Measurements from ENCODE around the gene FBXL16.

DNA sequence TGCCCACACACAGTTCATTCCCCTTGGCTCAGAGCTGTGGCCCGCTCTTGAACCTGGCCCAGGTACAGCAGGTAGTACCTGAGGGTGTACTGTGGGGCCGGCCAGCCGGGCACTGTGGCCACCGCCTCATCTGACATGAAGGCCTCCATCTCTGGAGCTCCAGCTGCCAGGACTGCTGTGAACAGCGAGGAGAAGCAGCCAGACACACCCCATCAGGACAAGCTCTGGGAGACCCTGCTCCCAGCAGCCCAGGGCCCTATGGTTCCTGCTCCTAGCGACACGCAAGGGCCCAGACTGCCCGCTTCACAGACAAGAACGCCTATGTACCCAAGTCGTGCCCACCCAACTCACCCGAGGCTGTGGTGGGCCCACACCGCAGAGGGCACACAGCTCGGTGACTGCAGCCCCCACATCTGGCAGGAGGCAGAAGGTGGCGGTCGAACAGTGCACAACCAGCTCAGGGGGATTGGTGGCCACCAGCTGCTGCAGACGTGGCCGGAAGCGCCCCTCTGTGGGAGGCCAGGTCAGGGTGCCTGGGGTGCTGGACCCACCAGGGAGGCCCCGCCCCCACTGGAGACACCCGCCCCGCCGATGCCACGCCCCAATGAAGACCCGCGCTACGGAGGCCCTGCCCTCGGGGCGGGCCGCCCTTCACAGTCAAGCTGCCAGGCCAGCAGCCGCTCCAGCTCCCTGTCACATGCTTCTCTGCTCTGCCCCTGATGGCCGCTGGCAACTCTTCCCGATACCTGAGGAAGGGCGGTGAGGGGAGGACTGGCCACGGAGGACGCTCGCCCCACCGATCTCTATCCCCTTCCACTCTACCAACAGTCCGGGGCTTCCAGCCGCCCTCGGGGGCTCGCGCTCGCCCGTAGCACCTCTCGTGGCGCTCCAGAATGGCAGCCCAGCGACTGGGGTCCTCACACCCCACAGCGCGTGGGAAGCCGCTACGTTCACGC, 26.5 kb downstream of the FBXL16 start:
- TF ChIP-seq ZBTB7A (IDR thresholded peaks at IDR 0.05; ENCODE audit: low read depth) (peak; percentile 79), EP300 (IDR thresholded peaks at IDR 0.05; ENCODE audit: borderline replicate concordance) (no peak), TAF1 (IDR thresholded peaks at IDR 0.05; ENCODE audit: low read depth) (peak; percentile 34; the same call in 1 of the 2 replicates), RAD21 (IDR thresholded peaks at IDR 0.05; ENCODE audit: low read depth) (no peak)
- TF ChIP-seq, protein P1, sequence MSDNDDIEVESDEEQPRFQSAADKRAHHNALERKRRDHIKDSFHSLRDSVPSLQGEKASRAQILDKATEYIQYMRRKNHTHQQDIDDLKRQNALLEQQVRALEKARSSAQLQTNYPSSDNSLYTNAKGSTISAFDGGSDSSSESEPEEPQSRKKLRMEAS (IDR thresholded peaks at IDR 0.05), result peak; percentile 87
- TF ChIP-seq, protein P2, sequence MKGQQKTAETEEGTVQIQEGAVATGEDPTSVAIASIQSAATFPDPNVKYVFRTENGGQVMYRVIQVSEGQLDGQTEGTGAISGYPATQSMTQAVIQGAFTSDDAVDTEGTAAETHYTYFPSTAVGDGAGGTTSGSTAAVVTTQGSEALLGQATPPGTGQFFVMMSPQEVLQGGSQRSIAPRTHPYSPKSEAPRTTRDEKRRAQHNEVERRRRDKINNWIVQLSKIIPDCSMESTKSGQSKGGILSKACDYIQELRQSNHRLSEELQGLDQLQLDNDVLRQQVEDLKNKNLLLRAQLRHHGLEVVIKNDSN (IDR thresholded peaks at IDR 0.05), result peak; percentile 69

Data from Ishikawa (cell line).